PFSK-1 (cell line): Measurements from ENCODE around the gene CTNND2.

ENCODE experiments used
- FOXP2 ChIP-seq: optimal IDR thresholded peaks from 2 replicates; pipeline ENCODE3; 2011; ENCODE audit warnings: borderline replicate concordance, control low read depth, inconsistent platforms; ENCODE audit not compliant: insufficient read depth; ENCODE audit errors: extremely low read length, extremely low read depth
- POLR2AphosphoS5 ChIP-seq: IDR thresholded peaks from 2 replicates; pipeline ENCODE4 v1.6.1; 2012; ENCODE audit warnings: low read depth, mild to moderate bottlenecking, control low read depth, low read length, moderate library complexity
- SIN3A ChIP-seq: IDR thresholded peaks from 2 replicates; pipeline ENCODE4 v1.6.1; 2012; ENCODE audit warnings: mild to moderate bottlenecking, low read length, moderate library complexity, borderline replicate concordance; ENCODE audit not compliant: insufficient read depth
- TAF1 ChIP-seq: IDR thresholded peaks from 2 replicates; pipeline ENCODE4 v1.6.1; 2012; ENCODE audit warnings: low read length, control low read depth, borderline replicate concordance; ENCODE audit not compliant: insufficient read depth
- TF ChIP-seq, protein P1 (sequence below), 2 experiments: IDR thresholded peaks; 2 replicates each; pipeline versions ENCODE4 v1.6.1 to v1.8.0; 2011 to 2012; ENCODE audit warnings: low read depth in 2 of 2, low read length in 2 of 2, control low read depth in 1 of 2, inconsistent platforms in 1 of 2, mild to moderate bottlenecking in 1 of 2, moderate library complexity in 1 of 2; ENCODE audit not compliant: insufficient read depth in 1 of 2

Gene CTNND2

GRCh38 chr5:11150976-11151375, 753.3 kb downstream of the CTNND2 start:
- TF ChIP-seq POLR2AphosphoS5: no peak
- no peak for TF ChIP-seq TAF1
- no peak for TF ChIP-seq FOXP2
- no peak for TF ChIP-seq SIN3A
- TF ChIP-seq, protein P1, sequence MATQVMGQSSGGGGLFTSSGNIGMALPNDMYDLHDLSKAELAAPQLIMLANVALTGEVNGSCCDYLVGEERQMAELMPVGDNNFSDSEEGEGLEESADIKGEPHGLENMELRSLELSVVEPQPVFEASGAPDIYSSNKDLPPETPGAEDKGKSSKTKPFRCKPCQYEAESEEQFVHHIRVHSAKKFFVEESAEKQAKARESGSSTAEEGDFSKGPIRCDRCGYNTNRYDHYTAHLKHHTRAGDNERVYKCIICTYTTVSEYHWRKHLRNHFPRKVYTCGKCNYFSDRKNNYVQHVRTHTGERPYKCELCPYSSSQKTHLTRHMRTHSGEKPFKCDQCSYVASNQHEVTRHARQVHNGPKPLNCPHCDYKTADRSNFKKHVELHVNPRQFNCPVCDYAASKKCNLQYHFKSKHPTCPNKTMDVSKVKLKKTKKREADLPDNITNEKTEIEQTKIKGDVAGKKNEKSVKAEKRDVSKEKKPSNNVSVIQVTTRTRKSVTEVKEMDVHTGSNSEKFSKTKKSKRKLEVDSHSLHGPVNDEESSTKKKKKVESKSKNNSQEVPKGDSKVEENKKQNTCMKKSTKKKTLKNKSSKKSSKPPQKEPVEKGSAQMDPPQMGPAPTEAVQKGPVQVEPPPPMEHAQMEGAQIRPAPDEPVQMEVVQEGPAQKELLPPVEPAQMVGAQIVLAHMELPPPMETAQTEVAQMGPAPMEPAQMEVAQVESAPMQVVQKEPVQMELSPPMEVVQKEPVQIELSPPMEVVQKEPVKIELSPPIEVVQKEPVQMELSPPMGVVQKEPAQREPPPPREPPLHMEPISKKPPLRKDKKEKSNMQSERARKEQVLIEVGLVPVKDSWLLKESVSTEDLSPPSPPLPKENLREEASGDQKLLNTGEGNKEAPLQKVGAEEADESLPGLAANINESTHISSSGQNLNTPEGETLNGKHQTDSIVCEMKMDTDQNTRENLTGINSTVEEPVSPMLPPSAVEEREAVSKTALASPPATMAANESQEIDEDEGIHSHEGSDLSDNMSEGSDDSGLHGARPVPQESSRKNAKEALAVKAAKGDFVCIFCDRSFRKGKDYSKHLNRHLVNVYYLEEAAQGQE (IDR thresholded peaks at IDR 0.05; ENCODE audit: insufficient read depth in 1 of 2, low read depth in 2 of 2, low read length in 2 of 2): no peak

- TF ChIP-seq TAF1: no peak
- no peak for TF ChIP-seq POLR2AphosphoS5
- TF ChIP-seq SIN3A: no peak
- TF ChIP-seq, protein P1 (IDR thresholded peaks at IDR 0.05; ENCODE audit: insufficient read depth in 1 of 2, low read depth in 2 of 2, low read length in 2 of 2): no peak
- TF ChIP-seq FOXP2: no peak
These were observed 755.3 kb downstream of the CTNND2 start for GRCh38 chr5:11148810-11149539.

GRCh38 chr5:11146171-11146570, 758.1 kb downstream of the CTNND2 start:
- TF ChIP-seq TAF1 (no peak), SIN3A (no peak)
- TF ChIP-seq, protein P1 (IDR thresholded peaks at IDR 0.05; ENCODE audit: insufficient read depth in 1 of 2, low read depth in 2 of 2, low read length in 2 of 2): no peak

GRCh38 chr5:11143456-11144267, 760.6 kb downstream of the CTNND2 start:
- TF ChIP-seq FOXP2 (no peak), TAF1 (no peak), POLR2AphosphoS5 (no peak), SIN3A (no peak)
- TF ChIP-seq, protein P1 (IDR thresholded peaks at IDR 0.05; ENCODE audit: insufficient read depth in 1 of 2, low read depth in 2 of 2, low read length in 2 of 2): no peak
